Glutamatergic neuron (in vitro differentiated cells): ENCODE results near the gene SLIT1. TPM values are rescaled to one million over a fixed set of nuclear protein-coding genes. Genes with fewer than 3 reads are reported as not detected.

Experiments
- DNase-seq: peaks from one replicate; pipeline ENCODE4 v3.0.0; 2022
- H3K27ac Mint-ChIP-seq: one replicate; pipeline ENCODE4 v1.8.0; 2020; ENCODE audit warnings: mild to moderate bottlenecking, mixed read lengths, inconsistent platforms; ENCODE audit not compliant: unreplicated experiment
- H3K27me3 Mint-ChIP-seq: one replicate; pipeline ENCODE4 v1.8.0; 2020; ENCODE audit warnings: mild to moderate bottlenecking, moderate library complexity, mixed read lengths, inconsistent platforms; ENCODE audit not compliant: unreplicated experiment
- H3K36me3 Mint-ChIP-seq: one replicate; pipeline ENCODE4 v1.8.0; 2020; ENCODE audit warnings: mild to moderate bottlenecking, mixed read lengths, inconsistent platforms; ENCODE audit not compliant: unreplicated experiment
- H3K4me1 Mint-ChIP-seq: one replicate; pipeline ENCODE4 v1.8.0; 2020; ENCODE audit warnings: mild to moderate bottlenecking, low read depth, mixed read lengths, inconsistent platforms; ENCODE audit not compliant: unreplicated experiment
- H3K4me3 Mint-ChIP-seq: one replicate; pipeline ENCODE4 v1.8.0; 2020; ENCODE audit warnings: mild to moderate bottlenecking, mixed read lengths, inconsistent platforms; ENCODE audit not compliant: unreplicated experiment
- H3K9me3 Mint-ChIP-seq: one replicate; pipeline ENCODE4 v1.8.0; 2020; ENCODE audit warnings: mild to moderate bottlenecking, moderate library complexity, mixed read lengths, inconsistent platforms; ENCODE audit not compliant: unreplicated experiment
- CTCF ChIP-seq: fragments of 200-600 bp; sonication (generic); IDR thresholded peaks from one replicate; pipeline ENCODE4 v1.5.0; 2021; ENCODE audit not compliant: partially characterized antibody, unreplicated experiment
- total RNA-seq: library from RNA; stranded (reverse); fragmentation: NEBNext Ultra II Directional; extraction: Animal tissue kit (Norgen Biotek cat#: 25700); gene quantifications from one replicate; pipeline ENCODE4 v1.2.1, GENCODE V29; 2021; ENCODE audit not compliant: unreplicated experiment

The SLIT1 gene
- total RNA-seq, 1 donor from 2014 or later, result 11.3 TPM

GRCh38 chr10:97138174-97138573 is 47.6 kb downstream of the SLIT1 start:
- Mint-ChIP-seq H3K27ac (no peak overlapping the region), H3K9me3 (peaks cover 11% of the 10 kb centered on the region), H3K36me3 (no peaks in the 10 kb centered on the region)

GRCh38 chr10:97136756-97137155 is 49.0 kb downstream of the SLIT1 start:
- no peak overlapping the region for H3K27ac Mint-ChIP-seq

More at GRCh38 chr10:97138174-97138573, 47.6 kb downstream of the SLIT1 start:
- H3K27me3 Mint-ChIP-seq, result no peaks in the 10 kb centered on the region
- no peak for DNase-seq
- H3K4me3 Mint-ChIP-seq, result no peak overlapping the region
- peaks cover 50% of the 10 kb centered on the region for H3K4me1 Mint-ChIP-seq
- TF ChIP-seq CTCF, result no peak

GRCh38 chr10:97135464-97135863 is 50.3 kb downstream of the SLIT1 start:
- DNase-seq, result no peak
- Mint-ChIP-seq H3K27ac (no peak overlapping the region), H3K4me1 (peaks cover 57% of the 10 kb centered on the region), H3K9me3 (peaks cover 4% of the 10 kb centered on the region), H3K4me3 (peak overlapping the region; percentile 64), H3K27me3 (no peaks in the 10 kb centered on the region), H3K36me3 (no peaks in the 10 kb centered on the region)
- TF ChIP-seq CTCF, result no peak

More at GRCh38 chr10:97136756-97137155, 49.0 kb downstream of the SLIT1 start:
- peaks cover 9% of the 10 kb centered on the region for H3K9me3 Mint-ChIP-seq
- DNase-seq, result no peak
- H3K27me3 Mint-ChIP-seq, result no peaks in the 10 kb centered on the region
- no peaks in the 10 kb centered on the region for H3K36me3 Mint-ChIP-seq
- H3K4me3 Mint-ChIP-seq, result no peak overlapping the region
- peaks cover 55% of the 10 kb centered on the region for H3K4me1 Mint-ChIP-seq
- no peak for TF ChIP-seq CTCF

- peak overlapping the region; percentile 64 for H3K4me3 Mint-ChIP-seq
- no peaks in the 10 kb centered on the region for H3K36me3 Mint-ChIP-seq
- peaks cover 4% of the 10 kb centered on the region for H3K9me3 Mint-ChIP-seq
- H3K4me1 Mint-ChIP-seq, result peaks cover 57% of the 10 kb centered on the region
- no peak for TF ChIP-seq CTCF
- H3K27me3 Mint-ChIP-seq, result no peaks in the 10 kb centered on the region
- H3K27ac Mint-ChIP-seq, result peak overlapping the region; percentile 23
- DNase-seq, result no peak
Observed at GRCh38 chr10:97134983-97135382, 50.8 kb downstream of the SLIT1 start.

- H3K9me3 Mint-ChIP-seq, result peaks cover 4% of the 10 kb centered on the region
- no peak for TF ChIP-seq CTCF
- DNase-seq, result no peak
- no peak overlapping the region for H3K4me3 Mint-ChIP-seq
- no peaks in the 10 kb centered on the region for H3K36me3 Mint-ChIP-seq
- no peak overlapping the region for H3K27ac Mint-ChIP-seq
- peaks cover 57% of the 10 kb centered on the region for H3K4me1 Mint-ChIP-seq
- no peaks in the 10 kb centered on the region for H3K27me3 Mint-ChIP-seq
Observed at GRCh38 chr10:97134110-97134509, 51.6 kb downstream of the SLIT1 start.
